Uterus (tissue), 4 donors: ENCODE measurements around the gene MLXIP. TPM values are rescaled to one million over a fixed set of nuclear protein-coding genes. Genes with fewer than 3 reads are reported as not detected.
A peak's percentile ranks its signal among the peaks of the same experiment; 100 is the strongest.

Source experiments
- DNase-seq, 2 donors: peaks; one replicate each; pipeline ENCODE4 v3.0.0-alpha.2; 2019 to 2020
- H3K27ac ChIP-seq, 2 donors: fragments of 200-600 bp; sonication (generic); 1 replicate in 1 of 2; 2 replicates in 1 of 2; pipeline ENCODE4 v1.5.1; 2016 to 2018
- H3K27me3 ChIP-seq, 2 donors: fragments of 200-600 bp; sonication (generic); one replicate each; pipeline ENCODE4 v1.5.1; 2018 to 2019; ENCODE audit warnings: control low read depth in 1 of 2
- H3K36me3 ChIP-seq, 2 donors: fragments of 200-600 bp; sonication (generic); one replicate each; pipeline ENCODE4 v1.5.1; 2019; ENCODE audit warnings: control low read depth in 1 of 2
- H3K4me1 ChIP-seq, 2 donors: fragments of 200-600 bp; sonication (generic); one replicate each; pipeline ENCODE4 v1.5.1; 2018 to 2019; ENCODE audit warnings: control low read depth in 1 of 2
- H3K4me3 ChIP-seq, 2 donors: fragments of 200-600 bp; sonication (generic); 1 replicate in 1 of 2; 2 replicates in 1 of 2; pipeline ENCODE4 v1.5.1; 2018 to 2019; ENCODE audit warnings: mild to moderate bottlenecking in 1 of 2
- H3K9me3 ChIP-seq, 2 donors: fragments of 200-600 bp; sonication (generic); one replicate each; pipeline ENCODE4 v1.5.1; 2019; ENCODE audit warnings: control low read depth in 1 of 2
- CTCF ChIP-seq, 4 experiments: fragments of 200-600 bp in 2 of 4; fragments of 450-650 bp in 2 of 4; sonication (generic) in 2 of 4; IDR thresholded peaks; one replicate each; pipeline ENCODE4 v1.5.1; 2016 to 2019; ENCODE audit warnings: antibody characterized with exemption in 4 of 4, mild to moderate bottlenecking in 2 of 4, moderate library complexity in 1 of 4
- POLR2A ChIP-seq, 2 donors: fragments of 450-650 bp; IDR thresholded peaks; one replicate each; pipeline ENCODE4 v1.6.1; 2016; ENCODE audit warnings: antibody characterized with exemption in 2 of 2, mild to moderate bottlenecking in 1 of 2, moderate library complexity in 1 of 2
- intact Hi-C: fragments of 100-400 bp; cut with DNase I; formaldehyde crosslinking; loops from one replicate; pipeline ENCODE4 v1.15.1; 2023; ENCODE audit warnings: low total_unique reads
- total RNA-seq, 4 donors: library from RNA; depleted of rRNA in 3 of 4; stranded (reverse); fragments of >200 nt in 3 of 4; gene quantifications; one replicate each; pipeline versions ENCODE4 v1.1.0 to v1.2.4, GENCODE V29; 2014 to 2023
- donor health status: DM: yes; HTN: yes; CAD: no.

The MLXIP gene
- total RNA-seq, 4 donors from 2014 or later: 21.5 to 88.7 (median 24.7) TPM

DNA sequence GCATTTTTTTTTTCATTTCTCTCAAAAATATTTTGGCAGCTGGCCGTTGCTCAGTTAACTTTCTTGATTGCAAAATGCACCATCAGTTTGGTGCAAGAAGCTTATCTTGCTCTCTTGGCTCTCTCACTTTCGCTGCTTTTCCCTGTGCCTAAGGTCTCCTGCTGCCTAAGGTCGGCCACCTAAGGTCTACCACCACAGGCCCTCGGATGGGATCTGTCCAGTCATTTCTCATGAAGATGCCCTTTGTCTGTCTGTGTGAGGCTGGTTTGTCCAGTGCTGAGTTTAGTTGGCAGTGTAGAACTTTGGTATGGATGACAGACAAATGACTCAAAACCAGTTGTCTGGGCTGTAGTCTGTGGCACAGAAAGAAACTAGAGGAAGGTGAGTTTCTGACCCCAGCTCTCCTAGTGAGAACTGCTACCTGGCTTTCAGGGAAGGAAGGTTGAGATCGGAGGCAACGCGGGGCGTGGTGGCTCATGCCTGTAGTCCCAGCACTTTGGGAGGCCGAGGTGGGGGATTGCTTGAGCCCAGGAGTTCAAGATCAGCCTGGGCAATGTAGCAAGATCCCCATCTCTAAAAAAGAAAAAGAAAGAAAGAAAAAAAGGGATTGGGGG, 2.6 kb downstream of the MLXIP start:
- Histone ChIP-seq H3K36me3 (no peaks in the 10 kb centered on the region), H3K9me3 (no peaks in the 10 kb centered on the region), H3K4me1 (peaks cover 5 to 9% of the 10 kb centered on the region in 2 donors), H3K4me3 (peak overlapping the region; percentile 78 to 82), H3K27me3 (no peaks in the 10 kb centered on the region), H3K27ac (peak overlapping the region; percentile 85)
- TF ChIP-seq CTCF (IDR thresholded peaks at IDR 0.05): no peak
- no peak for TF ChIP-seq POLR2A (IDR thresholded peaks at IDR 0.05)
- intact Hi-C loops: no loop called here
- DNase-seq: peak in 1 of 2 donors; percentile 36

DNA sequence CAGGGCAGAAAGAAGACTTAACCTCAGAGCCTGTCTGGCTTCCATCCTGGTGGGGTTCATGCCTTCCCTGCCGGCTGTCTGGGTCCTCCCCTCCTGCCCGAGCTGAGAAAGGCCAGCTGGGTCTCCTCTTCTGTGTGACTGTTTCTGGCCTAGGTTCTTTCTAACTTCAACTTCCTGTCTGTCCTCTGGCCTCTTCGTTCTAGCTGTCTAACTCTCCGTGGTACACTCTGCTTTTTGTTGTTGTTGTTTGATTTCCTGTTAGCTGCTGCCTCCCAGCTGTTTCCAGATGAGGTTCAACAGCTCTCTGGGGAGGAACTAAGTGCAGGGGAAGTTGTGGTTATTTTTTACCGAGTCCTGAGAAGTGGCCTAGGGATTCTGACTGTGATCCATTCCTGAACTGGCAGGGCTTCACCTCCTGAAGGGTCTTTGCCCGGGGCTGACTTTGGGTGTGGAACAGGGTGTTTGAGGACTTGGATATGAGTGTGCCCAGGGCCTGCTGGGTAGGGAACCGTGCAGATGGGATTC, 3.2 kb downstream of the MLXIP start:
- intact Hi-C loops: no loop called here
- H3K36me3 ChIP-seq: no peaks in the 10 kb centered on the region
- TF ChIP-seq POLR2A (IDR thresholded peaks at IDR 0.05) (no peak), CTCF (IDR thresholded peaks at IDR 0.05) (peak in 3 of 4 experiments; percentile 4 to 36 (median 32))
- peaks cover 5 to 9% of the 10 kb centered on the region in 2 donors for H3K4me1 ChIP-seq
- peak overlapping the region; percentile 85 for H3K27ac ChIP-seq
- peak; percentile 61 for DNase-seq
- peak overlapping the region; percentile 78 to 82 for H3K4me3 ChIP-seq
- no peaks in the 10 kb centered on the region for H3K9me3 ChIP-seq
- H3K27me3 ChIP-seq: no peaks in the 10 kb centered on the region

DNA sequence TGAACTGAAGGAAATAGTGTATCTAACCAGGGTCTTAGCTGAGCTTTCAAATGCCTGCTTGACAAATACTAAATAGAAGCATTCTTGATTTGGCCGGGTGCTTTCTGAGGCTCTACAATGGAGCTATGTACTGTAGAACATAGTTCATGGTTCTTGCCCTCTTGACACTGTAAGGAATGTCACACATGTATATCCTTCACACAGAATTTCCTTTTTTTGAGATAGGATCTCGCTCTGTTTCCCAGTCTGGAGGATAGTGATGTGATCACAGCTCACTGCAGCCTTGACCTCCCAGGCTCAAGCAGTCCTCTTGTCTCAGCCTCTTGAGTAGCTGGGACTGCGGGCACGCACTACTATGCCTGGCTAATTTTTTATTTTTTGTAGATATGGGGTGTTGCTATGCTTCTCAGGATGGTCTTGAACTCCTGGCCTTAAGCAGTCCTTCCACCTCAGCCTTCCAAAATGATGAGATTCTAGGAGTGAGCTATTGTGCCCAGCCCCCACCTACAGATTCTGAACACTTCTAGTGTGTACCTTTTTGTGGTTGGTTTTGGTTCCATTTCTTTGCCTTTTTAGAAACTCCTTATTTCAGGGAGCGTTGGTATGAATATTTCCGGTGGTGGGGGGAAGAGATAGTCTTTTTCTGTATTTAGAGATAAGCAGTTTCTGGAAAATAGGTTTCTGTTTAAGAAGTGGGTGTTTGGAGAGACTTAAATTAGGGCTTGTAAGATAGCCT, 4.2 kb downstream of the MLXIP start:
- Histone ChIP-seq H3K9me3 (no peaks in the 10 kb centered on the region), H3K36me3 (no peaks in the 10 kb centered on the region), H3K4me3 (peak overlapping the region in 1 of 2 donors; percentile 82), H3K4me1 (peaks cover 5 to 12% of the 10 kb centered on the region in 2 donors), H3K27me3 (no peaks in the 10 kb centered on the region), H3K27ac (peak overlapping the region; percentile 85)
- no peak for TF ChIP-seq POLR2A (IDR thresholded peaks at IDR 0.05)
- no peak for TF ChIP-seq CTCF (IDR thresholded peaks at IDR 0.05)
- intact Hi-C loops: no loop called here
- no peak for DNase-seq

- no peak overlapping the region for H3K27ac ChIP-seq
- peaks cover 14 to 17% of the 10 kb centered on the region in 2 donors for H3K4me1 ChIP-seq
Observed at GRCh38 chr12:122084857-122085405, 6.4 kb downstream of the MLXIP start.

More at GRCh38 chr12:122084857-122085405, 6.4 kb downstream of the MLXIP start:
- no peaks in the 10 kb centered on the region for H3K9me3 ChIP-seq
- no peaks in the 10 kb centered on the region for H3K27me3 ChIP-seq
- no peak overlapping the region for H3K4me3 ChIP-seq
- no peak for TF ChIP-seq CTCF (IDR thresholded peaks at IDR 0.05)
- no peak for TF ChIP-seq POLR2A (IDR thresholded peaks at IDR 0.05)
- DNase-seq: no peak
- intact Hi-C loops: no loop called here
- H3K36me3 ChIP-seq: no peaks in the 10 kb centered on the region
